ENCODE measurements around the gene PLCG1. TPM values are rescaled to one million over a fixed set of nuclear protein-coding genes. Genes with fewer than 3 reads are reported as not detected.
A peak's percentile ranks its signal among the peaks of the same experiment; 100 is the strongest.

PLCG1 gene
- total RNA-seq, 1 experiment from 2014 or later, result 64.1 TPM

GRCh38 chr20:41095110-41095969, 42.0 kb upstream of the PLCG1 start:
- H3K27me3 ChIP-seq (ENCODE audit: insufficient read depth, low read depth), result no peaks in the 10 kb centered on the region
- no peaks in the 10 kb centered on the region for H3K9me3 ChIP-seq (ENCODE audit: insufficient read depth, low read depth)
- TF ChIP-seq EZH2 (IDR thresholded peaks at IDR 0.05; ENCODE audit: low read depth), result no peak
- TF ChIP-seq, protein P1, sequence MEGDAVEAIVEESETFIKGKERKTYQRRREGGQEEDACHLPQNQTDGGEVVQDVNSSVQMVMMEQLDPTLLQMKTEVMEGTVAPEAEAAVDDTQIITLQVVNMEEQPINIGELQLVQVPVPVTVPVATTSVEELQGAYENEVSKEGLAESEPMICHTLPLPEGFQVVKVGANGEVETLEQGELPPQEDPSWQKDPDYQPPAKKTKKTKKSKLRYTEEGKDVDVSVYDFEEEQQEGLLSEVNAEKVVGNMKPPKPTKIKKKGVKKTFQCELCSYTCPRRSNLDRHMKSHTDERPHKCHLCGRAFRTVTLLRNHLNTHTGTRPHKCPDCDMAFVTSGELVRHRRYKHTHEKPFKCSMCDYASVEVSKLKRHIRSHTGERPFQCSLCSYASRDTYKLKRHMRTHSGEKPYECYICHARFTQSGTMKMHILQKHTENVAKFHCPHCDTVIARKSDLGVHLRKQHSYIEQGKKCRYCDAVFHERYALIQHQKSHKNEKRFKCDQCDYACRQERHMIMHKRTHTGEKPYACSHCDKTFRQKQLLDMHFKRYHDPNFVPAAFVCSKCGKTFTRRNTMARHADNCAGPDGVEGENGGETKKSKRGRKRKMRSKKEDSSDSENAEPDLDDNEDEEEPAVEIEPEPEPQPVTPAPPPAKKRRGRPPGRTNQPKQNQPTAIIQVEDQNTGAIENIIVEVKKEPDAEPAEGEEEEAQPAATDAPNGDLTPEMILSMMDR (conservative IDR thresholded peaks at IDR 0.05), result peak; percentile 98
- H3K4me2 ChIP-seq, result no peak overlapping the region
- H2AFZ ChIP-seq, result no peak overlapping the region
- ChIA-PET CTCF (interaction anchor here (1.1 to 2.1 kb wide), 4 partner anchors 103 to 129 kb away, joined by 3 to 27 read pairs (median 6); no protein-coding TSS in a partner anchor), POLR2A (ENCODE audit: unreplicated experiment) (interaction anchor here (0.7 kb wide), 1 partner anchor 10 kb away, joined by 12 read pairs; no protein-coding TSS in a partner anchor)
- no peaks in the 10 kb centered on the region for H3K9me2 ChIP-seq (ENCODE audit: insufficient read depth)
- DNase-seq, result peak; percentile 49 to 50
- H3K27ac ChIP-seq, result no peak overlapping the region
- no peak overlapping the region for H3K4me3 ChIP-seq
- no peaks in the 10 kb centered on the region for H3K79me2 ChIP-seq (ENCODE audit: low read depth)
- no peaks in the 10 kb centered on the region for H3K4me1 ChIP-seq (replicated peaks; ENCODE audit: insufficient read depth)
- 0 out of 2 replicates have a peak, but pooled peaks cover 9% of the 10 kb centered on the region for H4K20me1 ChIP-seq (ENCODE audit: insufficient read depth)
- H3F3A ChIP-seq (ENCODE audit: insufficient read depth, low read depth), result peaks cover 58% of the 10 kb centered on the region
- no TSS peak for BruUV-seq (replicated peaks)
- peaks cover 55% of the 10 kb centered on the region for H3K36me3 ChIP-seq (ENCODE audit: low read depth)
- intact Hi-C loops (cut with micrococcal nuclease; ENCODE audit: unreplicated experiment), result loop anchor here (1.0 kb wide), 2 partner anchors 105 to 127 kb away; no protein-coding TSS in a partner anchor

GRCh38 chr20:41098703-41099250, 38.6 kb upstream of the PLCG1 start:
- no peaks in the 10 kb centered on the region for H3K9me3 ChIP-seq (ENCODE audit: insufficient read depth, low read depth)
- no TSS peak for BruUV-seq (replicated peaks)
- H3K4me2 ChIP-seq, result no peak overlapping the region
- intact Hi-C loops (cut with micrococcal nuclease; ENCODE audit: unreplicated experiment), result no loop called here
- H3F3A ChIP-seq (ENCODE audit: insufficient read depth, low read depth), result peaks cover 32% of the 10 kb centered on the region
- peaks cover 68% of the 10 kb centered on the region for H3K36me3 ChIP-seq (ENCODE audit: low read depth)
- H2AFZ ChIP-seq, result no peak overlapping the region
- H3K9me2 ChIP-seq (ENCODE audit: insufficient read depth), result no peaks in the 10 kb centered on the region
- 0 out of 2 replicates have a peak, but pooled peaks cover 9% of the 10 kb centered on the region for H4K20me1 ChIP-seq (ENCODE audit: insufficient read depth)
- H3K27ac ChIP-seq, result no peak overlapping the region
- CTCF ChIA-PET, result interaction anchor here (1.3 kb wide), 1 partner anchor 108 kb away, joined by 3 read pairs; no protein-coding TSS in a partner anchor
- no peak overlapping the region for H3K4me3 ChIP-seq
- H3K79me2 ChIP-seq (ENCODE audit: low read depth), result no peaks in the 10 kb centered on the region
- DNase-seq, result no peak
- POLR2A ChIA-PET (ENCODE audit: unreplicated experiment), result no interaction called here
- H3K4me1 ChIP-seq (replicated peaks; ENCODE audit: insufficient read depth), result no peaks in the 10 kb centered on the region
- no peaks in the 10 kb centered on the region for H3K27me3 ChIP-seq (ENCODE audit: insufficient read depth, low read depth)
- TF ChIP-seq, protein P1 (conservative IDR thresholded peaks at IDR 0.05), result no peak
- TF ChIP-seq EZH2 (IDR thresholded peaks at IDR 0.05; ENCODE audit: low read depth), result no peak

- DNase-seq, result no peak
- H3K36me3 ChIP-seq (ENCODE audit: low read depth), result peaks cover 70% of the 10 kb centered on the region
- H3K9me3 ChIP-seq (ENCODE audit: insufficient read depth, low read depth), result no peaks in the 10 kb centered on the region
- H3K4me1 ChIP-seq (replicated peaks; ENCODE audit: insufficient read depth), result no peaks in the 10 kb centered on the region
- H3F3A ChIP-seq (ENCODE audit: insufficient read depth, low read depth), result peaks cover 31% of the 10 kb centered on the region
- no TSS peak for BruUV-seq (replicated peaks)
- intact Hi-C loops (cut with micrococcal nuclease; ENCODE audit: unreplicated experiment), result no loop called here
- no peaks in the 10 kb centered on the region for H3K79me2 ChIP-seq (ENCODE audit: low read depth)
- 0 out of 2 replicates have a peak, but pooled peaks cover 9% of the 10 kb centered on the region for H4K20me1 ChIP-seq (ENCODE audit: insufficient read depth)
- H3K27me3 ChIP-seq (ENCODE audit: insufficient read depth, low read depth), result no peaks in the 10 kb centered on the region
- H3K9me2 ChIP-seq (ENCODE audit: insufficient read depth), result no peaks in the 10 kb centered on the region
- H2AFZ ChIP-seq, result no peak overlapping the region
- ChIA-PET CTCF (interaction anchor here (1.3 kb wide), 1 partner anchor 110 kb away, joined by 3 read pairs; no protein-coding TSS in a partner anchor), POLR2A (ENCODE audit: unreplicated experiment) (no interaction called here)
- H3K4me3 ChIP-seq, result no peak overlapping the region
- H3K27ac ChIP-seq, result no peak overlapping the region
- TF ChIP-seq EZH2 (IDR thresholded peaks at IDR 0.05; ENCODE audit: low read depth), result no peak
- TF ChIP-seq, protein P1 (conservative IDR thresholded peaks at IDR 0.05), result no peak
- no peak overlapping the region for H3K4me2 ChIP-seq
Observed at GRCh38 chr20:41100001-41100480, 37.3 kb upstream of the PLCG1 start.
